Activated naive CD4-positive, alpha-beta T cell treated with anti-CD3 and anti-CD28 coated beads, Interleukin-2, amount 50 U/mL, for 24 hours (primary cell): ENCODE results near the gene BBS4.

ENCODE experiments used
- H3K27ac Mint-ChIP-seq: one replicate; pipeline ENCODE4 v1.8.0; 2021; ENCODE audit warnings: mild to moderate bottlenecking, mixed read lengths
- H3K27me3 Mint-ChIP-seq: one replicate; pipeline ENCODE4 v1.8.0; 2021; ENCODE audit warnings: mixed read lengths
- H3K36me3 Mint-ChIP-seq: one replicate; pipeline ENCODE4 v1.8.0; 2021; ENCODE audit warnings: mixed read lengths
- H3K4me1 Mint-ChIP-seq: one replicate; pipeline ENCODE4 v1.8.0; 2021; ENCODE audit warnings: mixed read lengths
- H3K4me3 Mint-ChIP-seq: one replicate; pipeline ENCODE4 v1.8.0; 2021; ENCODE audit warnings: mild to moderate bottlenecking, mixed read lengths
- H3K9me3 Mint-ChIP-seq: one replicate; pipeline ENCODE4 v1.8.0; 2021; ENCODE audit warnings: mixed read lengths

BBS4 gene

DNA sequence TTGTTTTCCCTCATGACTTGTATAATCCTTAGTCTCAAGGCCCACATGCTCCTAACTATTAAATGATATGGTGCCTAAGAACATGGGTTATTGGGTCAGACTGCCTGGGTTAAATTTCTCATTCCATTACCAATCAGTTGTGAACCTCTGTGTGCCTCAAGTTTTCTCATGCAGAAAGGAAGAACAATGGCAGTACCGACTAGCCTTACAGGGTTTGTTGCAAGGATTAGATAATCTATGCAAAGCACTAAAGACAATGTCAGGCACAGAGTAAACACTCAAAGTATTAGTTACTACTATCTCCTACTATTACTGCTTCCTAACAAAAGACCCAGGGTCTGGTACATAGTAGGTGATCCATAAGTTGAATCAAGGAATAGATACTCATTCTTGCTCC, 85.3 kb downstream of the BBS4 start:
- peaks cover 45% of the 10 kb centered on the region for H3K36me3 Mint-ChIP-seq
- no peak overlapping the region for H3K27ac Mint-ChIP-seq
- peaks cover 25% of the 10 kb centered on the region for H3K4me1 Mint-ChIP-seq
- no peak overlapping the region for H3K4me3 Mint-ChIP-seq
- peaks cover 14% of the 10 kb centered on the region for H3K9me3 Mint-ChIP-seq
- no peaks in the 10 kb centered on the region for H3K27me3 Mint-ChIP-seq

- Mint-ChIP-seq H3K27me3 (no peaks in the 10 kb centered on the region), H3K9me3 (no peaks in the 10 kb centered on the region), H3K4me3 (no peak overlapping the region), H3K4me1 (peaks cover 55% of the 10 kb centered on the region), H3K27ac (no peak overlapping the region), H3K36me3 (peaks cover 26% of the 10 kb centered on the region)
Observed at GRCh38 chr15:72774696-72775383, 88.8 kb downstream of the BBS4 start.

DNA sequence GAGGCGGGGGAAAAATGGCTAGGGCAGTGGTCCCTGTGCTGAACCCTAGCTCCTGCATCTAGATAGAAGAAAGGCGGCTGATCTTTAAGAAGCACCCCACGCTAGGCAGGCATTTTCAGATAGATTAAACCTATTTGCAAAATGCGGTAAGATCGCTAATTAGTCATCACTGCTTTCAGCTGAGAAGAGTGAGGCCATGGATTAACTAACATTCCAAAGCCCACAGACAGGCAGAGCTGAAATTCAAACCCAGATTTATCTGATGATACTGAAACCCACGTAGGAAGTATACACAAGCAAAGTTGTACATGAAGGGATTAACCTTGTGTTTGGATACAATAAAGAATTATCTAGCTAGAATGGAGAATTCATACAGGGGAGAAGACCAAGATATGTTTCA, 92.8 kb downstream of the BBS4 start:
- Mint-ChIP-seq H3K27ac (no peak overlapping the region), H3K4me1 (peaks cover 68% of the 10 kb centered on the region), H3K9me3 (no peaks in the 10 kb centered on the region), H3K4me3 (no peak overlapping the region), H3K36me3 (peaks cover 19% of the 10 kb centered on the region), H3K27me3 (no peaks in the 10 kb centered on the region)

DNA sequence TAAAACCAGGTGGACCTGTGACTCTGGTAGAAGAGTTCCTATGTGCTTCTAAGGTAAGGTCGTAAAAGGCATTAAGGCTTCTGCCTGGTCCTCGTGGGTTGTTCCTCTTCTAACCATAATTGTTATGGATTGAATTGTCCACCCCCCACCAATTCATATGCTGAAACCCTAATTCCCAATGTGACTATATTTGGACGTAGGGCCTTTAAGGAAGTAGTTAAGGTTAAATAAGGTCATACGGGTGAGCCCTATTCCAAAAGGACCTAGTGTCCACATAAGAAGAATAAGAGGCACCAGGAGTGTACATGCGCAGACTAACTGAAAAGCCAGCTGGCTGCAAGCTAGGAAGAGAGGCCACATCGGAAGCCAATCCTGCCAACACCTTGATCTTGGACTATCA, 95.6 kb downstream of the BBS4 start:
- Mint-ChIP-seq H3K36me3 (peaks cover 17% of the 10 kb centered on the region), H3K27me3 (no peaks in the 10 kb centered on the region), H3K4me1 (peaks cover 67% of the 10 kb centered on the region), H3K27ac (no peak overlapping the region), H3K9me3 (no peaks in the 10 kb centered on the region), H3K4me3 (peak overlapping the region; percentile 77)

GRCh38 chr15:72782274-72783003, 96.4 kb downstream of the BBS4 start:
- H3K9me3 Mint-ChIP-seq: no peaks in the 10 kb centered on the region
- no peaks in the 10 kb centered on the region for H3K27me3 Mint-ChIP-seq
- peaks cover 17% of the 10 kb centered on the region for H3K36me3 Mint-ChIP-seq
- H3K27ac Mint-ChIP-seq: peak overlapping the region; percentile 99
- H3K4me1 Mint-ChIP-seq: peaks cover 61% of the 10 kb centered on the region
- peak overlapping the region; percentile 96 for H3K4me3 Mint-ChIP-seq

DNA sequence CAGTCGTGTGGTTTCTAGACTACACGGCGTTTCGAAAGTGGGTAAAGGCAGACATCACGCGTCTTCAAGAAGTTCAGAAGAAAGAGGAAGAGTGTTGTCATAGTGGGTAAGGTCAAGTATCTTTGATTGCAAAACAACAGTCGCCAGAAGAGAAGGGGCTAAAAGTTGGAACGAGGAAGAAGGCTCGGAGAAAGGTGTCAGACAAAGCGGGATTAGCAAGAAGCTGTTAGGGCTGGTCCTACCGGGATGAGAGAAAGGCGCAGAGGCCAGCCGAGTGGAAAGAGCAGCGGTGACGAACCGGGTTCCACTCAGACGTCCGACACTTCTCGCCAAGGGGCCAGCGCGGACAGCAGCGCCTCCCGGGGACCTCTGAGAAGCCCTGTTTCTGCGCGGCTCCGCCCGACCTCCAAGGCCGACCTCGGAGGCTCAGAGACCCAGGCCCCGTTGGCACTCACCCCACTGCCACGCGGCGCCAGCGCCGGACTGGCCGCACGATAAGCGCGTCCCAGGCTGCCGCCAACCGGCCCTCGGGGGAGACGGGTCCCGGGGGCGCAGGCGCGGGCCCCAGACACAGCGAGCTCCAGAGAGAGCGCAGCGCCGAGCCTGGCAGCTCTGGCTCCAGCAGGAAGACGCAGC, 97.1 kb downstream of the BBS4 start:
- peak overlapping the region; percentile 96 for H3K4me3 Mint-ChIP-seq
- H3K27me3 Mint-ChIP-seq: no peaks in the 10 kb centered on the region
- peak overlapping the region; percentile 99 for H3K27ac Mint-ChIP-seq
- peaks cover 17% of the 10 kb centered on the region for H3K36me3 Mint-ChIP-seq
- H3K4me1 Mint-ChIP-seq: peaks cover 56% of the 10 kb centered on the region
- no peaks in the 10 kb centered on the region for H3K9me3 Mint-ChIP-seq

GRCh38 chr15:72783640-72784455, 97.8 kb downstream of the BBS4 start, which contains the start of gene ADPGK:
Gene ADPGK, minus strand, starts transcription at chr15:72783758. Its CDS starts 67 bp downstream, at chr15:72783691.
- H3K4me3 Mint-ChIP-seq: peak within 1 kb of the TSS; percentile 96
- H3K36me3 Mint-ChIP-seq: peaks cover 15% of the 10 kb centered on the region
- no peaks in the 10 kb centered on the region for H3K9me3 Mint-ChIP-seq
- peaks cover 48% of the 10 kb centered on the region for H3K4me1 Mint-ChIP-seq
- peak within 1 kb of the TSS; percentile 99 for H3K27ac Mint-ChIP-seq
- no peaks in the 10 kb centered on the region for H3K27me3 Mint-ChIP-seq

GRCh38 chr15:72784456-72784876, 98.5 kb downstream of the BBS4 start:
- H3K9me3 Mint-ChIP-seq: no peaks in the 10 kb centered on the region
- peak overlapping the region; percentile 97 for H3K27ac Mint-ChIP-seq
- peaks cover 44% of the 10 kb centered on the region for H3K4me1 Mint-ChIP-seq
- H3K4me3 Mint-ChIP-seq: peak overlapping the region; percentile 96
- peaks cover 13% of the 10 kb centered on the region for H3K36me3 Mint-ChIP-seq
- no peaks in the 10 kb centered on the region for H3K27me3 Mint-ChIP-seq

DNA sequence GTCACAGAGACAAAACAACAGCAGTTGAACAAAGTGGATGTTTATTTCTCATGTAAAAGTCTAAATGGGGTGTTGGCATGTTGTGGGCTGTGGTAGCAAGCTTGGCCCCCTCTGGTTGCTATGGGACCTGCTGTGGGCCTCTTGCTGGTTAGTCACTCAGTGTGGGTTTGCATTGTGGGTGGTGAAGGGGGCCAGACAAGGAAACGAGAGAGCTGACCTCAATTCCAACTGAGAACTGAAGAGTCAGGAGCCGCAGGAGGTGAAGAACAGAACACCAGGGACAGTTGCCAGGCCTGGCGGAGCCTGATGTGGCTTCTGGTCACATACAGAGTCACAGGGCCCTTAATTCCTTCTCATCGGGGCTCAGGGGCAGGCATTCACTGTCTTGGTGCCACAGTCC, 99.4 kb downstream of the BBS4 start:
- Mint-ChIP-seq H3K9me3 (no peaks in the 10 kb centered on the region), H3K27ac (peak overlapping the region; percentile 97), H3K27me3 (no peaks in the 10 kb centered on the region), H3K4me1 (peaks cover 35% of the 10 kb centered on the region), H3K36me3 (peaks cover 7% of the 10 kb centered on the region), H3K4me3 (no peak overlapping the region)

DNA sequence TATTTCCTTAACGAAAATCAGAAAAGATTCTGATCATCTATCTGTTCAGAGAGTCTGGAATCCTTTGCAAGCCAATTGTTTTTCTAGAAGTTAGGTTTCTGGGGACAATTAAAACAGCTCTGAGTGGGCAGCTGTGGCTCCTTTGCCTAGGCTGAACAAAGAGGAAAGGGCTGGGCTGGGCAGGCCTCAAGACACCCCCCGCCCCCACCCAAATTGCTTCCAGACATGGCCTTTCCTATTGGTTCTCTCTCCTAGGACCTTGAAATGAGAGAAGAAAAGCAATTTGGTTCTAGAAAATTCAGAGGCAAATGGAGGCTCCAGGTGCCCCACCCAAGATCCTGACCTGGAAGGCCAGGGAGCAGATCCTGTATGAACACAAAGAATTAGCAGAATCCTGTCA, 99.8 kb downstream of the BBS4 start:
- Mint-ChIP-seq H3K4me3 (no peak overlapping the region), H3K36me3 (peaks cover 6% of the 10 kb centered on the region), H3K27ac (no peak overlapping the region), H3K9me3 (no peaks in the 10 kb centered on the region), H3K4me1 (peaks cover 31% of the 10 kb centered on the region), H3K27me3 (no peaks in the 10 kb centered on the region)

DNA sequence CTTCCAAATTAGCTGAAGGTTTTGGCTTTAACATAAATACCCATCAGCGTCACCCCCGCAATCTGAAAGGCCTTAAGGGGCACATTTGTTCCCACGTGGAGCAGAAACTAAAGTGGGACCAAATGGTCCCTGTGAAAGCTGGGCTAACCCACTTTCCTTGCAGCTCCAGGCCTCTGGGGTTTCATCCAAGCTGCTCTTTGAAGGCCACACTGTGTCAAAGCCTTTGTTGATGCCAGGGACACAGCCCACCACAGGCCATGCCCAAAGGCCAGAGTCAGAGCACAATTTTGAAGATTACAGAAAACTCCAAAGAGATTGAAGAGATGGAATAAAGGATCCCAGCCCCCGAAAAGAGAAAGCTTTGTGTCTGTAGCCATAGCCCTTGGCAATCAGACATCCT, 100.2 kb downstream of the BBS4 start:
- Mint-ChIP-seq H3K36me3 (peaks cover 2% of the 10 kb centered on the region), H3K4me1 (peaks cover 27% of the 10 kb centered on the region), H3K27ac (peak overlapping the region; percentile 20), H3K4me3 (no peak overlapping the region), H3K27me3 (no peaks in the 10 kb centered on the region), H3K9me3 (no peaks in the 10 kb centered on the region)

DNA sequence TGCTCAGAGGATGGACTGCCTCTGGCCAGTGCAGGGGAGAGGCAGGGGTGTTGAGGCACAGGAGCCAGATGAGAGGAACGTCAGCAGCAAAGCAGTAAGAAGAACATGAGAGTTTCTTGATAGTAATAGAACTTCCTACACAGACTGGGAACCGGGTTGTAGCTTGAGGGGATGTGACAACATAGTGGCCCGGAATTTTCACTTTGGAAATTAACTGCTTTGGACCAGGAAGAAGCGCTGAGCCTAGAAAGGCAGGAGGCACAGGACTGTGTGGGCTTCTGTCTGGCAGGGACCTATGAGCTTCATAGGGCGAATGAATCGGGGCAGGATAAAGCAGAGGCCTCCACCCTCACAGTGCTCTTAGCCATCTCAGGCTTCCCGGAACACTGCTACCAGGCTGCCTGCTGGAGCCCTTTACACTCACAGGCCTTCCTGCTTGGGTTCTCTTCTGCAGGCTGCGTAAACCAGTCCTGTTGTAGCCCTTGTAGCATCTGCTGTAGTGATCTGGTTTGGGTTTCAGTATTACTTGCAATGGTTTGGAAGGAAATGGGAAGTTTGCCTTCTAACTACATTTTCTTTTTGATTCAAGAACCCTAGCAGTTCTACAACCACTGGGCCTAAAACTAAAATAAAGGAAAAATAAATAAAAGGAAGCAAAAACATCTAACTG, 100.8 kb downstream of the BBS4 start:
- Mint-ChIP-seq H3K36me3 (peaks cover 1% of the 10 kb centered on the region), H3K4me3 (no peak overlapping the region), H3K4me1 (peaks cover 21% of the 10 kb centered on the region), H3K27me3 (no peaks in the 10 kb centered on the region), H3K9me3 (no peaks in the 10 kb centered on the region), H3K27ac (no peak overlapping the region)

DNA sequence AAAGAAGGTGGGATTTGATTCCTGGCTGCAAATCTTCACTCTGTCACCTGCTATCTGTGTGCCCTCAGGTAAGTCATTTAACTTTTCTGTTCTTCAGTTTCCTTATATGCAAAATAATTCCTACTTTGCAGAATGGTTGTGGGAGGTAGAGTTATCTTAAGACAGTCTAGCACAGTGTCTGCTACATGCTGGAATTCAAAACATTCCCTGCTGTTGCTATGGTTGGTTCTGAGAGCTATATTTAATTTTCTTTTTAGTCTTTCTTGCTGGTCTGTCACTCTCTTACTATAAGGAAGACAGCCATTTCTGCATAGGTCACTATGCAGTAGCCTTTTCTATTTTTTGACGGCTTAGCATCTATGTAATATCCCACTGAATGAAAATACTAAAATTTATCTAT, 101.5 kb downstream of the BBS4 start:
- no peaks in the 10 kb centered on the region for H3K27me3 Mint-ChIP-seq
- H3K4me3 Mint-ChIP-seq: no peak overlapping the region
- no peaks in the 10 kb centered on the region for H3K9me3 Mint-ChIP-seq
- H3K4me1 Mint-ChIP-seq: peaks cover 18% of the 10 kb centered on the region
- H3K27ac Mint-ChIP-seq: no peak overlapping the region
- H3K36me3 Mint-ChIP-seq: peaks cover 1% of the 10 kb centered on the region
